HEK293 (cell line): ENCODE measurements around the gene INAVA.

Experiments used
- CTCF ChIA-PET: fragments of 350-600 bp; formaldehyde crosslinking; extraction: SDS; loops from one replicate; lab custom pipeline; 2021; ENCODE audit warnings: antibody characterized with exemption; lab: Yijun Ruan, JAX
- POLR2A ChIA-PET: fragments of 300-600 bp; formaldehyde crosslinking; extraction: SDS; loops from one replicate; lab custom pipeline; 2020; ENCODE audit warnings: antibody characterized with exemption, inconsistent platforms; lab: Yijun Ruan, JAX
- H3K27ac ChIP-seq: fragments of 200-500 bp; sonication (Bioruptor generic); 2 replicates; pipeline ENCODE4 v1.5.1; 2014; ENCODE audit warnings: low read depth, low read length, control low read depth, inconsistent platforms; ENCODE audit errors: extremely low read depth
- H3K36me3 ChIP-seq, 2 experiments: fragments of 200-500 bp in 1 of 2; sonication (Bioruptor generic) in 1 of 2; 1 replicate in 1 of 2; 2 replicates in 1 of 2; pipeline ENCODE4 v1.5.1; 2014 to 2017; ENCODE audit warnings: inconsistent platforms in 2 of 2, low read length in 2 of 2; ENCODE audit not compliant: control insufficient read depth in 2 of 2, insufficient read depth in 1 of 2
- H3K4me1 ChIP-seq: fragments of 200-500 bp; sonication (Bioruptor generic); 2 replicates; pipeline ENCODE4 v1.5.1; 2014; ENCODE audit warnings: mild to moderate bottlenecking, low read length, inconsistent platforms; ENCODE audit not compliant: control insufficient read depth, insufficient read depth
- H3K4me3 ChIP-seq: 2 replicates; pipeline ENCODE4 v1.5.1; 2011; ENCODE audit warnings: low read depth, mild to moderate bottlenecking, control low read depth, low read length, moderate library complexity
- H3K9me3 ChIP-seq: fragments of 200-500 bp; sonication (Bioruptor generic); 2 replicates; pipeline ENCODE4 v1.5.1; 2014; ENCODE audit warnings: low read depth, low read length, inconsistent platforms; ENCODE audit not compliant: control insufficient read depth, insufficient read depth
- FEZF1 ChIP-seq: fragments of 450-650 bp; formaldehyde crosslinking; IDR thresholded peaks from 2 replicates; pipeline ENCODE4 v1.5.1; 2016; ENCODE audit warnings: missing biosample characterization, missing genetic modification characterization
- GLIS1 ChIP-seq: fragments of 450-650 bp; formaldehyde crosslinking; IDR thresholded peaks from 2 replicates; pipeline ENCODE4 v1.5.1; 2016; ENCODE audit warnings: missing biosample characterization, missing genetic modification characterization
- IKZF3 ChIP-seq: fragments of 450-650 bp; IDR thresholded peaks from 2 replicates; pipeline ENCODE4 v1.5.0; 2018; ENCODE audit warnings: missing biosample characterization, mild to moderate bottlenecking, missing genetic modification characterization, moderate library complexity
- KLF1 ChIP-seq: fragments of 450-650 bp; formaldehyde crosslinking; IDR thresholded peaks from 2 replicates; pipeline ENCODE4 v1.5.1; 2016; ENCODE audit warnings: missing biosample characterization, missing genetic modification characterization
- KLF9 ChIP-seq: fragments of 450-650 bp; formaldehyde crosslinking; IDR thresholded peaks from 2 replicates; pipeline ENCODE4 v1.5.1; 2016; ENCODE audit warnings: missing biosample characterization, missing genetic modification characterization, low read depth
- MYNN ChIP-seq: fragments of 450-650 bp; formaldehyde crosslinking; IDR thresholded peaks from 2 replicates; pipeline ENCODE4 v1.5.1; 2016; ENCODE audit warnings: missing biosample characterization, missing genetic modification characterization, borderline replicate concordance
- ZBTB17 ChIP-seq: fragments of 450-650 bp; formaldehyde crosslinking; IDR thresholded peaks from 2 replicates; pipeline ENCODE4 v1.5.1; 2016; ENCODE audit warnings: missing biosample characterization, missing genetic modification characterization
- ZBTB7A ChIP-seq: fragments of 450-650 bp; formaldehyde crosslinking; IDR thresholded peaks from 2 replicates; pipeline ENCODE4 v1.5.1; 2016; ENCODE audit warnings: low read depth, missing biosample characterization, missing genetic modification characterization
- ZNF132 ChIP-seq: fragments of 450-650 bp; formaldehyde crosslinking; IDR thresholded peaks from 2 replicates; pipeline ENCODE4 v1.5.1; 2017; ENCODE audit warnings: missing biosample characterization, missing genetic modification characterization, borderline replicate concordance
- ZNF157 ChIP-seq: fragments of 450-650 bp; formaldehyde crosslinking; IDR thresholded peaks from 2 replicates; pipeline ENCODE4 v1.5.1; 2016; ENCODE audit warnings: missing biosample characterization, missing genetic modification characterization
- ZNF214 ChIP-seq: fragments of 450-650 bp; formaldehyde crosslinking; IDR thresholded peaks from 2 replicates; pipeline ENCODE4 v1.5.1; 2017; ENCODE audit warnings: missing biosample characterization, mild to moderate bottlenecking, missing genetic modification characterization, borderline replicate concordance
- ZNF239 ChIP-seq: fragments of 450-650 bp; formaldehyde crosslinking; IDR thresholded peaks from 2 replicates; pipeline ENCODE4 v1.5.1; 2016; ENCODE audit warnings: missing biosample characterization, missing genetic modification characterization
- ZNF292 ChIP-seq: fragments of 450-650 bp; formaldehyde crosslinking; IDR thresholded peaks from 2 replicates; pipeline ENCODE4 v1.5.1; 2016; ENCODE audit warnings: low read depth, missing biosample characterization, missing genetic modification characterization, borderline replicate concordance
- ZNF354C ChIP-seq: fragments of 450-650 bp; formaldehyde crosslinking; IDR thresholded peaks from 2 replicates; pipeline ENCODE4 v1.5.1; 2016; ENCODE audit warnings: missing biosample characterization, missing genetic modification characterization, low read depth, borderline replicate concordance
- ZNF514 ChIP-seq: fragments of 450-650 bp; formaldehyde crosslinking; IDR thresholded peaks from 2 replicates; pipeline ENCODE4 v1.5.1; 2016; ENCODE audit warnings: missing biosample characterization, missing genetic modification characterization
- ZNF596 ChIP-seq: fragments of 450-650 bp; IDR thresholded peaks from 2 replicates; pipeline ENCODE4 v1.5.0; 2018; ENCODE audit warnings: missing biosample characterization, mild to moderate bottlenecking, missing genetic modification characterization, moderate library complexity
- ZNF776 ChIP-seq: fragments of 450-650 bp; formaldehyde crosslinking; IDR thresholded peaks from 2 replicates; pipeline ENCODE4 v1.5.0; 2017; ENCODE audit warnings: missing biosample characterization, missing genetic modification characterization, borderline replicate concordance
- ZSCAN16 ChIP-seq: fragments of 450-650 bp; formaldehyde crosslinking; IDR thresholded peaks from 2 replicates; pipeline ENCODE4 v1.5.1; 2016; ENCODE audit warnings: missing biosample characterization, missing genetic modification characterization
- TF ChIP-seq, protein P1 (sequence below): fragments of 450-650 bp; formaldehyde crosslinking; IDR thresholded peaks from 2 replicates; pipeline ENCODE4 v1.5.1; 2017; ENCODE audit warnings: missing biosample characterization, missing genetic modification characterization
- TF ChIP-seq, protein P2 (sequence below): fragments of 450-650 bp; formaldehyde crosslinking; IDR thresholded peaks from 2 replicates; pipeline ENCODE4 v1.5.1; 2016; ENCODE audit warnings: missing biosample characterization, missing genetic modification characterization
- TF ChIP-seq, protein P3 (sequence below): fragments of 450-650 bp; formaldehyde crosslinking; IDR thresholded peaks from 2 replicates; pipeline ENCODE4 v1.5.1; 2016; ENCODE audit warnings: missing biosample characterization, missing genetic modification characterization
- TF ChIP-seq, protein P4 (sequence below): fragments of 450-650 bp; formaldehyde crosslinking; IDR thresholded peaks from 2 replicates; pipeline ENCODE4 v1.5.1; 2017; ENCODE audit warnings: missing biosample characterization, missing genetic modification characterization
- TF ChIP-seq, protein P5 (sequence below): fragments of 450-650 bp; formaldehyde crosslinking; IDR thresholded peaks from 2 replicates; pipeline ENCODE4 v1.5.1; 2016; ENCODE audit warnings: missing biosample characterization, missing genetic modification characterization
- TF ChIP-seq, protein P6 (sequence below): fragments of 450-650 bp; formaldehyde crosslinking; IDR thresholded peaks from 2 replicates; pipeline ENCODE4; 2016; ENCODE audit warnings: missing biosample characterization, missing genetic modification characterization

The INAVA gene

DNA sequence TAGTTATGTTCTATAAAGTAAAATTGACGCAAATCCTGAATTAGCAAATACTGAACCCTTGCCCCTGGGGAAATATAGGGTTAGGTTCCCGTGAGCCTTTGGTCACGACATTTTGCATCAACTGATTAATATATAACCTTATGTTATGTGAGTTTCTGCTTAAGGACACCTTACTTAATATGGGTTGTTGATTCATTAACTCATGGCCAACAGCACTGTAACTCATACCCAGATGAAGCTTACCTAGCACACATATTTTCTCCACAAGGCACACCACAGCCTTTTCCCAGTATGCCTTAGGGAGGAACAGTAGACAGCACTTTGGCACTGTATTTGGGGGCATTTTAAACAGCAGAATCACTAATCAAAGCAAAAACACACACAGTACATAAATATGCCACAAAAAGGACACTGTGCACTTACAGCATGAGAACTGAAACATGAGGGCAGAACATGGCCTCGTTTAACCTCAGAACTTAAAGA is 15.1 kb downstream of the INAVA start:
- Histone ChIP-seq H3K9me3 (no peaks in the 10 kb centered on the region), H3K4me3 (no peak overlapping the region), H3K4me1 (no peaks in the 10 kb centered on the region; the same call in 1 of the 2 replicates), H3K36me3 (peaks cover 0 to 44% of the 10 kb centered on the region in 2 experiments; a peak in 1 of 3 replicates), H3K27ac (no peak overlapping the region)
- no peak for TF ChIP-seq IKZF3 (tag by site-specific recombination)
- TF ChIP-seq ZNF214 (tag by site-specific recombination) = no peak
- no peak for TF ChIP-seq ZNF132 (tag by site-specific recombination)
- TF ChIP-seq ZBTB7A (tag by site-specific recombination) = no peak
- TF ChIP-seq ZNF292 (tag by site-specific recombination) = no peak
- TF ChIP-seq ZNF157 (tag by site-specific recombination) = no peak
- TF ChIP-seq ZNF514 (tag by site-specific recombination) = no peak
- no peak for TF ChIP-seq KLF1 (tag by site-specific recombination)
- TF ChIP-seq, protein P1, sequence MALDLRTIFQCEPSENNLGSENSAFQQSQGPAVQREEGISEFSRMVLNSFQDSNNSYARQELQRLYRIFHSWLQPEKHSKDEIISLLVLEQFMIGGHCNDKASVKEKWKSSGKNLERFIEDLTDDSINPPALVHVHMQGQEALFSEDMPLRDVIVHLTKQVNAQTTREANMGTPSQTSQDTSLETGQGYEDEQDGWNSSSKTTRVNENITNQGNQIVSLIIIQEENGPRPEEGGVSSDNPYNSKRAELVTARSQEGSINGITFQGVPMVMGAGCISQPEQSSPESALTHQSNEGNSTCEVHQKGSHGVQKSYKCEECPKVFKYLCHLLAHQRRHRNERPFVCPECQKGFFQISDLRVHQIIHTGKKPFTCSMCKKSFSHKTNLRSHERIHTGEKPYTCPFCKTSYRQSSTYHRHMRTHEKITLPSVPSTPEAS (tag by site-specific recombination) = no peak
- TF ChIP-seq, protein P2, sequence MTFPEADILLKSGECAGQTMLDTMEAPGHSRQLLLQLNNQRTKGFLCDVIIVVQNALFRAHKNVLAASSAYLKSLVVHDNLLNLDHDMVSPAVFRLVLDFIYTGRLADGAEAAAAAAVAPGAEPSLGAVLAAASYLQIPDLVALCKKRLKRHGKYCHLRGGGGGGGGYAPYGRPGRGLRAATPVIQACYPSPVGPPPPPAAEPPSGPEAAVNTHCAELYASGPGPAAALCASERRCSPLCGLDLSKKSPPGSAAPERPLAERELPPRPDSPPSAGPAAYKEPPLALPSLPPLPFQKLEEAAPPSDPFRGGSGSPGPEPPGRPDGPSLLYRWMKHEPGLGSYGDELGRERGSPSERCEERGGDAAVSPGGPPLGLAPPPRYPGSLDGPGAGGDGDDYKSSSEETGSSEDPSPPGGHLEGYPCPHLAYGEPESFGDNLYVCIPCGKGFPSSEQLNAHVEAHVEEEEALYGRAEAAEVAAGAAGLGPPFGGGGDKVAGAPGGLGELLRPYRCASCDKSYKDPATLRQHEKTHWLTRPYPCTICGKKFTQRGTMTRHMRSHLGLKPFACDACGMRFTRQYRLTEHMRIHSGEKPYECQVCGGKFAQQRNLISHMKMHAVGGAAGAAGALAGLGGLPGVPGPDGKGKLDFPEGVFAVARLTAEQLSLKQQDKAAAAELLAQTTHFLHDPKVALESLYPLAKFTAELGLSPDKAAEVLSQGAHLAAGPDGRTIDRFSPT (tag by site-specific recombination) = no peak
- TF ChIP-seq GLIS1 (tag by site-specific recombination) = no peak
- TF ChIP-seq, protein P3, sequence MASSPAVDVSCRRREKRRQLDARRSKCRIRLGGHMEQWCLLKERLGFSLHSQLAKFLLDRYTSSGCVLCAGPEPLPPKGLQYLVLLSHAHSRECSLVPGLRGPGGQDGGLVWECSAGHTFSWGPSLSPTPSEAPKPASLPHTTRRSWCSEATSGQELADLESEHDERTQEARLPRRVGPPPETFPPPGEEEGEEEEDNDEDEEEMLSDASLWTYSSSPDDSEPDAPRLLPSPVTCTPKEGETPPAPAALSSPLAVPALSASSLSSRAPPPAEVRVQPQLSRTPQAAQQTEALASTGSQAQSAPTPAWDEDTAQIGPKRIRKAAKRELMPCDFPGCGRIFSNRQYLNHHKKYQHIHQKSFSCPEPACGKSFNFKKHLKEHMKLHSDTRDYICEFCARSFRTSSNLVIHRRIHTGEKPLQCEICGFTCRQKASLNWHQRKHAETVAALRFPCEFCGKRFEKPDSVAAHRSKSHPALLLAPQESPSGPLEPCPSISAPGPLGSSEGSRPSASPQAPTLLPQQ (tag by site-specific recombination) = no peak
- TF ChIP-seq ZSCAN16 = no peak
- POLR2A ChIA-PET = no interaction called here
- CTCF ChIA-PET = interaction anchor here (0.7 to 1.5 kb wide), 5 partner anchors 8 to 160 kb away, joined by 3 to 4 read pairs (median 3); no protein-coding TSS in a partner anchor

DNA sequence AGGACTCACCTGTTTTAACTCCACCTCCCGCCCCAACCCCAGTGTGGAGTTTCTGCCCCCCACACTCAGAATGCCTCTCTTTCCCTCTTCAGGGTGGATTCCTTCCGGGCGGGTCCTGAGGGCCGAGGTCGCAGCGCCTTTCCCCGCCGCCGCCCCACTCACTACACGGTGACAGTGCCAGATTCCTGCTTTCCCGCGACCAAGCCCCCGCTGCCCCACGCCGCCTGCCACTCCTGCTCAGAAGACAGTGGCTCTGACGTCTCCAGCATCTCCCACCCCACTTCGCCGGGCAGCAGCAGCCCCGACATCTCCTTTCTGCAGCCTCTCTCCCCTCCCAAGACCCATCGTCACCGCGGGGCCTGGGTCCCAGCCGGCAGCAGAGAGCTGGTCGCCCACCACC is 16.7 kb downstream of the INAVA start:
- Histone ChIP-seq H3K4me3 (no peak overlapping the region), H3K36me3 (peaks cover 0 to 44% of the 10 kb centered on the region in 2 experiments; a peak in 1 of 3 replicates), H3K4me1 (no peaks in the 10 kb centered on the region), H3K9me3 (no peaks in the 10 kb centered on the region), H3K27ac (no peak overlapping the region)
- CTCF ChIA-PET = interaction anchor here (1.5 kb wide), 1 partner anchor 60 kb away, joined by 4 read pairs; no protein-coding TSS in a partner anchor
- POLR2A ChIA-PET = no interaction called here
- TF ChIP-seq KLF9 (no peak), ZNF239 (tag by site-specific recombination) (no peak), ZNF596 (tag by site-specific recombination) (no peak), ZNF354C (tag by site-specific recombination) (no peak), FEZF1 (tag by site-specific recombination) (no peak), IKZF3 (tag by site-specific recombination) (no peak), ZNF776 (tag by site-specific recombination) (no peak), ZBTB17 (tag by site-specific recombination) (no peak), MYNN (tag by site-specific recombination) (no peak)
- TF ChIP-seq, protein P4, sequence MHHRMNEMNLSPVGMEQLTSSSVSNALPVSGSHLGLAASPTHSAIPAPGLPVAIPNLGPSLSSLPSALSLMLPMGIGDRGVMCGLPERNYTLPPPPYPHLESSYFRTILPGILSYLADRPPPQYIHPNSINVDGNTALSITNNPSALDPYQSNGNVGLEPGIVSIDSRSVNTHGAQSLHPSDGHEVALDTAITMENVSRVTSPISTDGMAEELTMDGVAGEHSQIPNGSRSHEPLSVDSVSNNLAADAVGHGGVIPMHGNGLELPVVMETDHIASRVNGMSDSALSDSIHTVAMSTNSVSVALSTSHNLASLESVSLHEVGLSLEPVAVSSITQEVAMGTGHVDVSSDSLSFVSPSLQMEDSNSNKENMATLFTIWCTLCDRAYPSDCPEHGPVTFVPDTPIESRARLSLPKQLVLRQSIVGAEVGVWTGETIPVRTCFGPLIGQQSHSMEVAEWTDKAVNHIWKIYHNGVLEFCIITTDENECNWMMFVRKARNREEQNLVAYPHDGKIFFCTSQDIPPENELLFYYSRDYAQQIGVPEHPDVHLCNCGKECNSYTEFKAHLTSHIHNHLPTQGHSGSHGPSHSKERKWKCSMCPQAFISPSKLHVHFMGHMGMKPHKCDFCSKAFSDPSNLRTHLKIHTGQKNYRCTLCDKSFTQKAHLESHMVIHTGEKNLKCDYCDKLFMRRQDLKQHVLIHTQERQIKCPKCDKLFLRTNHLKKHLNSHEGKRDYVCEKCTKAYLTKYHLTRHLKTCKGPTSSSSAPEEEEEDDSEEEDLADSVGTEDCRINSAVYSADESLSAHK = no peak
- TF ChIP-seq, protein P5, sequence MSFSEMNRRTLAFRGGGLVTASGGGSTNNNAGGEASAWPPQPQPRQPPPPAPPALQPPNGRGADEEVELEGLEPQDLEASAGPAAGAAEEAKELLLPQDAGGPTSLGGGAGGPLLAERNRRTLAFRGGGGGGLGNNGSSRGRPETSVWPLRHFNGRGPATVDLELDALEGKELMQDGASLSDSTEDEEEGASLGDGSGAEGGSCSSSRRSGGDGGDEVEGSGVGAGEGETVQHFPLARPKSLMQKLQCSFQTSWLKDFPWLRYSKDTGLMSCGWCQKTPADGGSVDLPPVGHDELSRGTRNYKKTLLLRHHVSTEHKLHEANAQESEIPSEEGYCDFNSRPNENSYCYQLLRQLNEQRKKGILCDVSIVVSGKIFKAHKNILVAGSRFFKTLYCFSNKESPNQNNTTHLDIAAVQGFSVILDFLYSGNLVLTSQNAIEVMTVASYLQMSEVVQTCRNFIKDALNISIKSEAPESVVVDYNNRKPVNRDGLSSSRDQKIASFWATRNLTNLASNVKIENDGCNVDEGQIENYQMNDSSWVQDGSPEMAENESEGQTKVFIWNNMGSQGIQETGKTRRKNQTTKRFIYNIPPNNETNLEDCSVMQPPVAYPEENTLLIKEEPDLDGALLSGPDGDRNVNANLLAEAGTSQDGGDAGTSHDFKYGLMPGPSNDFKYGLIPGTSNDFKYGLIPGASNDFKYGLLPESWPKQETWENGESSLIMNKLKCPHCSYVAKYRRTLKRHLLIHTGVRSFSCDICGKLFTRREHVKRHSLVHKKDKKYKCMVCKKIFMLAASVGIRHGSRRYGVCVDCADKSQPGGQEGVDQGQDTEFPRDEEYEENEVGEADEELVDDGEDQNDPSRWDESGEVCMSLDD = no peak
- TF ChIP-seq, protein P6, sequence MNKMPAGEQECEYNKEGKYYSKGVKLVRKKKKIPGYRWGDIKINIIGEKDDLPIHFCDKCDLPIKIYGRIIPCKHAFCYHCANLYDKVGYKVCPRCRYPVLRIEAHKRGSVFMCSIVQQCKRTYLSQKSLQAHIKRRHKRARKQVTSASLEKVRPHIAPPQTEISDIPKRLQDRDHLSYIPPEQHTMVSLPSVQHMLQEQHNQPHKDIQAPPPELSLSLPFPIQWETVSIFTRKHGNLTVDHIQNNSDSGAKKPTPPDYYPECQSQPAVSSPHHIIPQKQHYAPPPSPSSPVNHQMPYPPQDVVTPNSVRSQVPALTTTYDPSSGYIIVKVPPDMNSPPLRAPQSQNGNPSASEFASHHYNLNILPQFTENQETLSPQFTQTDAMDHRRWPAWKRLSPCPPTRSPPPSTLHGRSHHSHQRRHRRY (tag by site-specific recombination) = no peak
